ENCODE results near the gene EDIL3.

- TF ChIP-seq CTCF (IDR thresholded peaks at IDR 0.05) (no peak), POLR2AphosphoS5 (IDR thresholded peaks at IDR 0.05) (no peak), POLR2A (IDR thresholded peaks at IDR 0.05) (no peak)
Observed at GRCh38 chr5:84425365-84425881, 40.7 kb upstream of the EDIL3 start.
